ENCODE results near the gene SLC34A1. TPM values are rescaled to one million over a fixed set of nuclear protein-coding genes. Genes with fewer than 3 reads are reported as not detected.

SLC34A1 gene
- total and polyA plus RNA-seq, 2 donors (not counting 1 experiment from before 2014, with no cell fraction given), result 0.06 TPM; not detected in 1

DNA sequence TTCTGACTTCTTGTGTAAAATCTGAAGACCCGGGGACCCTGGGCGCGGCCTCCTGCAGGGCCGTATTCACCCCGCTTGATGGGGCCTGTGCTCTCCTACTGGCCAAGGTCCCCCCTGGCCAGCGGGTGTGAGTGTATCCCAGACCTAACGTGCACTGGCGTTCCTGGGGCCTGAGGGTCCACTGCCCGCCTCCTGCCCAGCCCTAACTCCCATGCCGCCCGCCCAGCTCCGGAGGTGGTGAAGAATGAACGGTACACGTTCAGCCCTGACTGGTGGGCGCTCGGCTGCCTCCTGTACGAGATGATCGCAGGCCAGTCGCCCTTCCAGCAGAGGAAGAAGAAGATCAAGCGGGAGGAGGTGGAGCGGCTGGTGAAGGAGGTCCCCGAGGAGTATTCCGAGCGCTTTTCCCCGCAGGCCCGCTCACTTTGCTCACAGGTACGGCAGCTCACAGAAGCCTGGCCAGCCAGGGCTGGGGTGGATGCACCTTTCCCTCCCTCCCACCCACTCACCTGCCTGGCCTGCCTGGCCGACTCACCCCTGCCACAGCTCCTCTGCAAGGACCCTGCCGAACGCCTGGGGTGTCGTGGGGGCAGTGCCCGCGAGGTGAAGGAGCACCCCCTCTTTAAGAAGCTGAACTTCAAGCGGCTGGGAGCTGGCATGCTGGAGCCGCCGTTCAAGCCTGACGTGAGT, 51.8 kb downstream of the SLC34A1 start:
- H3K4me1 ChIP-seq (ENCODE audit: control insufficient read depth in 2 of 2, insufficient read depth in 2 of 2, low read length in 2 of 2), result peaks cover 24 to 44% of the 10 kb centered on the region in 2 donors
- H3K9me3 ChIP-seq (ENCODE audit: control extremely low read depth in 1 of 3, control insufficient read depth in 2 of 3, insufficient read depth in 1 of 3, low read length in 2 of 3), result no peaks in the 10 kb centered on the region
- H3K4me1 Mint-ChIP-seq, result peaks cover 37% of the 10 kb centered on the region
- ChIA-PET CTCF (interaction anchor here (1.4 to 2.0 kb wide), 3 partner anchors 16 to 65 kb away, joined by 3 to 6 read pairs (median 5); no protein-coding TSS in a partner anchor), POLR2A (interaction anchor here (1.0 to 2.2 kb wide), 3 partner anchors 8 to 14 kb away, joined by 5 to 9 read pairs (median 8); partner anchors contain the start of gene PRR7)
- WGBS (ENCODE audit: insufficient coverage), result 99% methylated on average over 31 of the region's 37 CpGs
- no peak overlapping the region for H3K27ac ChIP-seq (ENCODE audit: low read length in 2 of 2)
- no peak overlapping the region for H3K4me3 Mint-ChIP-seq
- H3K4me2 ChIP-seq (replicated peaks; ENCODE audit: low read depth, low read length, poor library complexity, severe bottlenecking), result no peak overlapping the region
- H2AFZ ChIP-seq (ENCODE audit: insufficient read depth, low read depth, low read length, poor library complexity, severe bottlenecking), result no peak overlapping the region
- TF ChIP-seq, protein P1, sequence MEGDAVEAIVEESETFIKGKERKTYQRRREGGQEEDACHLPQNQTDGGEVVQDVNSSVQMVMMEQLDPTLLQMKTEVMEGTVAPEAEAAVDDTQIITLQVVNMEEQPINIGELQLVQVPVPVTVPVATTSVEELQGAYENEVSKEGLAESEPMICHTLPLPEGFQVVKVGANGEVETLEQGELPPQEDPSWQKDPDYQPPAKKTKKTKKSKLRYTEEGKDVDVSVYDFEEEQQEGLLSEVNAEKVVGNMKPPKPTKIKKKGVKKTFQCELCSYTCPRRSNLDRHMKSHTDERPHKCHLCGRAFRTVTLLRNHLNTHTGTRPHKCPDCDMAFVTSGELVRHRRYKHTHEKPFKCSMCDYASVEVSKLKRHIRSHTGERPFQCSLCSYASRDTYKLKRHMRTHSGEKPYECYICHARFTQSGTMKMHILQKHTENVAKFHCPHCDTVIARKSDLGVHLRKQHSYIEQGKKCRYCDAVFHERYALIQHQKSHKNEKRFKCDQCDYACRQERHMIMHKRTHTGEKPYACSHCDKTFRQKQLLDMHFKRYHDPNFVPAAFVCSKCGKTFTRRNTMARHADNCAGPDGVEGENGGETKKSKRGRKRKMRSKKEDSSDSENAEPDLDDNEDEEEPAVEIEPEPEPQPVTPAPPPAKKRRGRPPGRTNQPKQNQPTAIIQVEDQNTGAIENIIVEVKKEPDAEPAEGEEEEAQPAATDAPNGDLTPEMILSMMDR (IDR thresholded peaks at IDR 0.05), result no peak
- no peak for TF ChIP-seq EZH2 (IDR thresholded peaks at IDR 0.05; ENCODE audit: borderline replicate concordance, insufficient read depth, low read depth, low read length, poor library complexity, severe bottlenecking)
- no peak for DNase-seq
- H4K20me1 ChIP-seq (ENCODE audit: control insufficient read depth, insufficient read depth, low read length, poor library complexity, severe bottlenecking), result peaks cover 92% of the 10 kb centered on the region
- no peak overlapping the region for H3K9ac ChIP-seq (ENCODE audit: low read length)
- H3K4me3 ChIP-seq (ENCODE audit: control extremely low read depth in 1 of 5, extremely low read depth in 1 of 5, insufficient read depth in 1 of 5, low read depth in 2 of 5, low read length in 4 of 5), result no peak overlapping the region
- ATAC-seq (ENCODE audit: low read depth), result no peak
- H3K79me2 ChIP-seq (ENCODE audit: control insufficient read depth, insufficient read depth, low read length), result peaks cover 51% of the 10 kb centered on the region
- intact Hi-C loops (cut with micrococcal nuclease), result no loop called here
- H3K36me3 ChIP-seq (replicated peaks in 1 of 2; ENCODE audit: control extremely low read depth in 1 of 2, control insufficient read depth in 1 of 2, extremely low read depth in 1 of 2, insufficient read depth in 2 of 2, low read length in 1 of 2), result peaks cover 4 to 94% of the 10 kb centered on the region in 2 experiments
- H3K27me3 ChIP-seq (replicated peaks in 1 of 4; ENCODE audit: control extremely low read depth in 1 of 4, control insufficient read depth in 3 of 4, insufficient read depth in 4 of 4, low read length in 3 of 4), result no peaks in the 10 kb centered on the region
- H3K27me3 Mint-ChIP-seq, result no peaks in the 10 kb centered on the region
- H3K27ac Mint-ChIP-seq, result peak overlapping the region; percentile 20
- H3K9me3 Mint-ChIP-seq (ENCODE audit: insufficient read depth), result no peaks in the 10 kb centered on the region

- TF ChIP-seq, protein P1 (IDR thresholded peaks at IDR 0.05), result no peak
- TF ChIP-seq EZH2 (IDR thresholded peaks at IDR 0.05; ENCODE audit: borderline replicate concordance, insufficient read depth, low read depth, low read length, poor library complexity, severe bottlenecking), result no peak
These were observed 53.4 kb downstream of the SLC34A1 start for GRCh38 chr5:177437623-177438022.

More at GRCh38 chr5:177437623-177438022, 53.4 kb downstream of the SLC34A1 start:
- intact Hi-C loops (cut with micrococcal nuclease), result no loop called here
- POLR2A ChIA-PET, result interaction anchor here (1.2 to 2.2 kb wide), 3 partner anchors 9 to 13 kb away, joined by 3 to 8 read pairs (median 5); partner anchors contain the start of gene PRR7
- Mint-ChIP-seq H3K27me3 (no peaks in the 10 kb centered on the region), H3K9me3 (ENCODE audit: insufficient read depth) (no peaks in the 10 kb centered on the region), H3K27ac (peak overlapping the region; percentile 41), H3K4me1 (peaks cover 26% of the 10 kb centered on the region), H3K4me3 (no peak overlapping the region)
- H2AFZ ChIP-seq (ENCODE audit: insufficient read depth, low read depth, low read length, poor library complexity, severe bottlenecking), result no peak overlapping the region
- peaks cover 47% of the 10 kb centered on the region for H3K79me2 ChIP-seq (ENCODE audit: control insufficient read depth, insufficient read depth, low read length)
- H3K4me1 ChIP-seq (ENCODE audit: control insufficient read depth in 2 of 2, insufficient read depth in 2 of 2, low read length in 2 of 2), result peaks cover 8 to 27% of the 10 kb centered on the region in 2 donors
- WGBS (ENCODE audit: insufficient coverage), result 94% methylated on average over 3 of the region's 4 CpGs
- DNase-seq (no peak), ATAC-seq (ENCODE audit: low read depth) (no peak)
- no peak overlapping the region for H3K4me2 ChIP-seq (replicated peaks; ENCODE audit: low read depth, low read length, poor library complexity, severe bottlenecking)
- peaks cover 98% of the 10 kb centered on the region for H4K20me1 ChIP-seq (ENCODE audit: control insufficient read depth, insufficient read depth, low read length, poor library complexity, severe bottlenecking)
- CTCF ChIA-PET, result interaction anchor here (0.9 to 12.6 kb wide), 5 partner anchors 9 to 64 kb away, joined by 3 to 143 read pairs (median 5); partner anchors contain the start of gene GRK6
- H3K9ac ChIP-seq (ENCODE audit: low read length), result no peak overlapping the region
- H3K36me3 ChIP-seq (replicated peaks in 1 of 2; ENCODE audit: control extremely low read depth in 1 of 2, control insufficient read depth in 1 of 2, extremely low read depth in 1 of 2, insufficient read depth in 2 of 2, low read length in 1 of 2), result peaks cover 4 to 96% of the 10 kb centered on the region in 2 experiments
- peak overlapping the region in 1 of 2 donors; percentile 4 for H3K27ac ChIP-seq (ENCODE audit: low read length in 2 of 2)
- no peaks in the 10 kb centered on the region for H3K9me3 ChIP-seq (ENCODE audit: control extremely low read depth in 1 of 3, control insufficient read depth in 2 of 3, insufficient read depth in 1 of 3, low read length in 2 of 3)
- no peaks in the 10 kb centered on the region for H3K27me3 ChIP-seq (replicated peaks in 1 of 4; ENCODE audit: control extremely low read depth in 1 of 4, control insufficient read depth in 3 of 4, insufficient read depth in 4 of 4, low read length in 3 of 4)
- H3K4me3 ChIP-seq (ENCODE audit: control extremely low read depth in 1 of 5, extremely low read depth in 1 of 5, insufficient read depth in 1 of 5, low read depth in 2 of 5, low read length in 4 of 5), result no peak overlapping the region
